ENCODE data around the gene STARD8.
"Not testable (repeated sequence)": the region's sequence is repeated elsewhere in the genome, so short reads cannot be mapped to it uniquely, and the experiment has no call there.

Gene STARD8

GRCh38 chrX:68719181-68719903, 71.9 kb downstream of the STARD8 start:
- DNase-seq = no peak

- DNase-seq = no peak
Measured at GRCh38 chrX:68719904-68720614, 72.6 kb downstream of the STARD8 start.

- DNase-seq = no peak
Measured at GRCh38 chrX:68720851-68721250, 73.4 kb downstream of the STARD8 start.

- no peak for DNase-seq
Measured at GRCh38 chrX:68721546-68721945, 74.1 kb downstream of the STARD8 start.

- no peak for DNase-seq
Measured at GRCh38 chrX:68721991-68722860, 74.8 kb downstream of the STARD8 start.

- no peak for DNase-seq
Measured at GRCh38 chrX:68723491-68724155, 76.2 kb downstream of the STARD8 start.

GRCh38 chrX:68724531-68725020, 77.1 kb downstream of the STARD8 start:
- DNase-seq = no peak

- no peak for DNase-seq
Measured at GRCh38 chrX:68725756-68726365, 78.4 kb downstream of the STARD8 start.

- DNase-seq = no peak
Measured at GRCh38 chrX:68726366-68726765, 78.9 kb downstream of the STARD8 start.

- DNase-seq = no peak
Measured at GRCh38 chrX:68727696-68728095, 80.2 kb downstream of the STARD8 start.

GRCh38 chrX:68728186-68728585, 80.7 kb downstream of the STARD8 start:
- DNase-seq = no peak

GRCh38 chrX:68731254-68731653, 83.8 kb downstream of the STARD8 start:
- no peak for DNase-seq

GRCh38 chrX:68732906-68733493, 85.5 kb downstream of the STARD8 start:
- peak; percentile 77 for DNase-seq

- DNase-seq = no peak
Measured at GRCh38 chrX:68735266-68735665, 87.8 kb downstream of the STARD8 start.

GRCh38 chrX:68741864-68742263, 94.4 kb downstream of the STARD8 start:
- not testable (repeated sequence) for DNase-seq

- DNase-seq = no peak
Measured at GRCh38 chrX:68743754-68744153, 96.3 kb downstream of the STARD8 start.

GRCh38 chrX:68746988-68747387, 99.5 kb downstream of the STARD8 start:
- DNase-seq = no peak

- no peak for DNase-seq
Measured at GRCh38 chrX:68748030-68748429, 100.6 kb downstream of the STARD8 start.

GRCh38 chrX:68749426-68749825, 102.0 kb downstream of the STARD8 start:
- DNase-seq = no peak

GRCh38 chrX:68750316-68750715, 102.8 kb downstream of the STARD8 start:
- no peak for DNase-seq

GRCh38 chrX:68751372-68751771, 103.9 kb downstream of the STARD8 start:
- DNase-seq = no peak

GRCh38 chrX:68753218-68753617, 105.8 kb downstream of the STARD8 start:
- DNase-seq = no peak
